GM18951 (cell line): ENCODE results near the gene OCA2.
"Not testable (repeated sequence)": the region's sequence is repeated elsewhere in the genome, so short reads cannot be mapped to it uniquely, and the experiment has no call there.

Source experiments
- POLR2A ChIP-seq: IDR thresholded peaks from 4 replicates; pipeline ENCODE4 v1.6.1; 2011; ENCODE audit warnings: mild to moderate bottlenecking; ENCODE audit not compliant: insufficient read length, insufficient read depth; ENCODE audit errors: extremely low read depth
- in situ Hi-C: fragments of 300-500 bp; cut with MboI; formaldehyde crosslinking; loops from one replicate; pipeline ENCODE4 v1.12.0; 2022; ENCODE audit warnings: low sequenced_read_pairs, mixed read lengths, inconsistent platforms; ENCODE audit not compliant: unreplicated experiment

Gene OCA2

DNA sequence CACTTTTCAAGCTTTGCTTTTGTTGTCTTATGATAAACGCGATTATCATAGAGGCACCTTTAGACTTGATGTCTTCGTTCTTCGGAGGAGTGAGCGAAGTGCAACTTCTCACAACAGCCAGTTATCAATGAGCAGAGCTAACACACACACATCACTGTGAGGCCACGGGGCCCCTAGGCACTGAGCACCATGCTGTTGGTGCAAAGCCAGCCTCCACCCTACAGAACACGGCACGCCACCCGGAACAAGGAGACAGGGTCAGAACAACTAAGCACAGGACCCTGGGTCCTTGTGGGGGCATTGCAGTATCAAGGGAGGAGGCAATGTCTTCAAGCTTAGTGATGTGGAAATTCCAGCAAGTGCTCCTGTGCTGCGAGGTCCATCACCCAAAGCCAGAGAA is 244.5 kb downstream of the OCA2 start:
- in situ Hi-C loops: no loop called here
- no peak for TF ChIP-seq POLR2A

DNA sequence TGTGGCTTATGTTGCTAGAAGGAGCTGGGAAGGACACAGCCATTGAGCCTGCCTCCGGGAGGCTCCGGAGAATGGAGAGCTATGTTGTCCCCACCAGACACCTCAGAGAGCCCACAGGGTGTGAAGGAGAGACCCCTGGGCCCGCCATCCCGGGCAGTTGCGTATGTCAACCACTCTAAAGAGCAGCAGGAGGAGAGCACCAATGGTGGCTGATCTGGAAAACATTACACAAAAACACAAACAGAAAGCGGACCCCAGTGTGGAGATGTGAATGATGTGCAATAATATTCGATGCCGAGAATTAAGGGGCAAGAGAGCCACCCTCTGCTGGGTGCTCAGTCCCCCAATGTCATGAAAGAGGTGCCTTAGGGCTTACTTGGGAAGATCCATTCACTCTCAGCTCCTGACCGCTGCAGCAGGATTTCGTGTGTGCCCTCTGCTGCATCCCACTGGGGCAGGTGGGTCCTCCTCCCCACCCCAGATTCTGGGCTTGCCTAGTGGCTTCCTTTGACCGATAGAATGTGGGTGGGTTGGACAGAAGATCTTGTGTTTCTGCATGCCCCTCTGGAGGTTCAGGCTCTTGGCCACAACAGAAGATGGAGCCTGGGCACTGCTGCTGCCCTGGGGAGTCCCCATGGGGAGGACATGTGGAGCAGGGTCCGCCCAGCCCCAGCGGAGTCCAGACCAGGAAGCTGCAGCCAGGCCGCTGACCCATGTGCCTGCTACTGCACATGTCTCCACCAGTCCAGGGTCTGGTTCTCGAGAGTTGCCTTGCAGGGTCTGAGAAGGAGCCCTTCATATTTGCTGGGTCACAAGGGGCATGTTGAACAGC is 245.3 kb downstream of the OCA2 start:
- in situ Hi-C loops: no loop called here
- TF ChIP-seq POLR2A: no peak

DNA sequence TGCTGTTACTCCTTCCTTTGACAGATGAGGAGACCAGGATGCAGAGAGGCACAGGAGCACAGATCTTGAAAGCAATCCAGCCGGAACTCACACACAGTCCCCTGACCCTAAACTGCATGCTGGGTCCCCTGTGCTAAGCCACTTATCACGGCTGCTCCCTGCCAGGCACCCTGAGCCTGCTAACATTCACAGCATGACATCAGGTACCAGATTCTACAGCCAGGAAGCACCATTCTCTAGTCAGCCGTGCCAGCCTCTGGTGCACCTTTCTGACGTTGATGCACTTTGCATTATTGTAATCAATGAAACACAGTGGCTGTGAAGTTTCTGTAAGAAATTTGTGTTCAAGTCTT is 247.3 kb downstream of the OCA2 start:
- in situ Hi-C loops: no loop called here
- no peak for TF ChIP-seq POLR2A

DNA sequence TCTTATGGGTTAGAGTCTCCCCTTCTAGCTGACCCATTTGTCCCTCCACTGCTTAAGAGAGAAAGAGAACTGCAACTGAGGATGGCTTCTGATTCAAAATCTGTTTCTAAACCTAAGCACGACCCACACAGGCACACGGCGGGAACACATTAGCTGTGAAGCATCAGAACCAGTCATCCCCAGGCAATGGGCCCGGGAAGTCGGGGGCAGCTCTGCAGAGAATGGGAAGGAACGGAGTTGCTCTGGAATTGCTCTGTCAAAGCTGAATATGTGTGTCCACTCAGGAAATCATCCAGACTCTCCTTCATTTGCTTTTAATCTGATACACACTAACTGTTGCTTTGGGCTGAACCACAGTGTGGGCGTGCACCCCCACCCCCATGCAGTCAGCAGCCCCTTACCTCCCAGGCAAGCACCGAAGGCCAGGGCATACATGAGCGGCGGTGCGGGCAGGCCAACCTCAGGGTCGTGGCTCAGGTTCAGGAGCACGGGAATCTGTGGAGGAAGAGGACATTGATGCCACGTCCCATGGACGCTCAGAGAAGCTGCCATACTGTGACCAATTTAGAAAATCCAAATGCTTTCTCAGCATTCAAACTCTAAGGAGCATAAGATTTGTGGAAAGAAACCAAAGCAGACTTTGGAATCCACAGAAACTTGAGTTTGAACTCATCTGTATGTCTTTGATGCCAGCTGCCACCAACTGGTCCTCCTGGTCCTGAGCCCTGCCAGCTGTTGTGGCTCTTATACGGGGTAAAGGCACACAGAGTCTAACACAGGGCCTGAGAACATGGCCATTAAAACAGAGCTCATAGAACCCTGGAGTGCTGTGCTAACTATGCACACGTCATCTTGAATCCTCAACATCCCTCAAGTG is 247.9 kb downstream of the OCA2 start:
- in situ Hi-C loops: no loop called here
- TF ChIP-seq POLR2A: no peak

DNA sequence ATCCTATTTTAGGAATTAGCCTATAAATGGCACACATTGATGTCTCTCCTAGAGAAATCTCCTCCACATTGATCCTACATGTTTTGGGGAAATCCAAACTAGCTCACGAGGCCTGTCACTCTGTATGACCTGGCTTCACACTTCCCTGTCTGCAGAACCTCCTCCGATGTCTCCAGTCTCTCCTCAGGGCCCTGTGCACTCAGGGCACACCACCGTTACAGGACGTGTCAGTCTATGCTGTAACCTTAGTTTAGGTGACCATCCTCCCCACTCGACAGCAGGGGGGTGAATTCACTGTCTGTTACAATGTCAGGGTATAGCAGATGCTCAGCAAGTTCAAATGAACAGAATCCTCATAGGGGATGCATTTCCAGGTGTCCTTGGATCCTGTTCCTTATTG is 249.1 kb downstream of the OCA2 start:
- in situ Hi-C loops: no loop called here
- no peak for TF ChIP-seq POLR2A

DNA sequence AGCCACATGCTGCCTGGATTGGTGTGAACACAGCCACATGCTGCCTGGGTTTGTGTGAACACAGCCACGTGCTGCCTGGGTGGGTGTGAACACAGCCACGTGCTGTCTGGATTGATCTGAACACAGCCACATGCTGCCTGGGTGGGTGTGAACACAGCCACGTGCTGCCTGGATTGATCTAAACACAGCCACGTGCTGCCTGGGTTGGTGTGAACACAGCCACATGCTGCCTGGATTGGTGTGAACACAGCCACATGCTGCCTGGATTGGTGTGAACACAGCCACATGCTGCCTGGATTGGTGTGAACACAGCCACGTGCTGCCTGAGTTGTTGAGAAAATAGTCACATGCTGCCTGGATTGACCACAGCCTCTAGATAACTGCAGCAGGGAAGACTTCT is 250.2 kb downstream of the OCA2 start:
- in situ Hi-C loops: not testable (repeated sequence)

DNA sequence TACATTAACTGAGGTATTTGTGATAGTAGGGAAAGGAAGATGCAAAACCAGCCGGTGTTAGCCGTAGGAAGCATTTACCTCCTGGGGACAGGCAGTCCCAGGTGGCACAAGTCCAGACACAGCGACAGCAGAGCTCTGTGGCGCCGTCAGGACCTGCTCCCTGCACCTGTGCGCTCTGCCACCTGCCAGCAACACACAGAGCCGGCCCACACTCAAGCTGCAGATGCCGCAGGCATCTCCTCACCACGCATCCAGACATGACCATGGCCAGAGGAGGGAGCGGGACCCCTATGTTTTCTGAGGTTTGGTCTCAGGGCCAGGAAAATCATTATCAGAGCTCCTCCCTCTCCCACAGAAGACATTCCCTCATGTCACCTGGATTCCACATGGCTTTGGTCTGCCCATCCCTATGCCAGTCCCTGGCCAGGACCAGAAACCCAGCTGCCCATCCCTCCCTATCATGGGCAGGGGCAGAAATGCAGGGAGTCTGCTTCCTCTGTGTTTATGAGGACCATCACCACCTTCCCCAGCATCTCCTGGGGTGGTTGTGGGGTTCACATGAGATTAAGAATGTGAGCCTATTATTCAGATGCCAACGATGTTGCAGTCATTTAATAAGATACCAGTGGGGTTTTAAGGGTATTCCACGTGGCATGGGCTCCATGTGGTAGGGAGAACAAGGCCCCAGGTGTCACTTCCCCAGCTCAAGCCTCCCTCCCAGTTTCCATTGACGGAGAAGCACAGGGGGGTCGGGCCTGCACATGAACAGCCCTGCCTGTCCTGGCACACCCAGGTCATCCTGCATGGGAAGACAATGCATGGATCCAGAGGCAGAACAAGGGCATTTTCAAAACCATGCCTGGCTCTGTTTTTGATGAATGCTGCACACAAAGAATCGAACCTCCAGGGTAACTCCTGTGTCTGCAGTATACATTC is 251.1 kb downstream of the OCA2 start:
- in situ Hi-C loops: no loop called here
- TF ChIP-seq POLR2A: no peak

DNA sequence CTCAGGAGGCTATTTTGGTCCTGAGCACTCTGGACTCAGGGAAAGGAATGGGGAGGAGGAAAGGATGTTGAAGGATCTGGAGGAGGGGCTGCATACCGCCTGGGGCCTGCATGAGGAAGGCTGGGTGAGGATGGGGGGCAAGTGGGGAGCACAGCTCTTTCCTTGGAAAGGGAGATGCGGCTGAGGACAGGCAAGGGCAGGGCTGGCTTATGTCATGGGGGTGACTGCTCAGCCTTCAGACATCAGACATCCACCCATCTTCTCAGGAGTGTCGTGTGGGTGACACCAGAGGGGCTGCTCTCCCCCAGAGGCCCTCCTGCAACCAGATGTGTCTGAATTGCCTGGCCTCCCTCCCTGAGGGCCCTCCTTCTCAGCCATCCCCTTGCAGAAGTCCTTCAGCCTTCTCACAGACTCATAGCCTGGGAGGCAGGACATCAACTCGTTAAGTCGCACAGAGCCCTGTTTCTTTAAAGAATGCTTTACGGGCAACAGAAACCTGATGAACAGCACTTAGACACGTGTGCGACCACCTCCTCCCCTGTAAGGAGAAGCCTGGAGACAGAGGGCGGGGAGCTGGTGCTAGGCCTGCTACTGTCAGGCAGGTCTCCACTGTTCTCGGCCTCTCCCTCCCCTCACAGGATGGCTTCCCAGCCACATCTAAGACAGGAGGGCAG is 252.3 kb downstream of the OCA2 start:
- TF ChIP-seq POLR2A: no peak
- in situ Hi-C loops: no loop called here

DNA sequence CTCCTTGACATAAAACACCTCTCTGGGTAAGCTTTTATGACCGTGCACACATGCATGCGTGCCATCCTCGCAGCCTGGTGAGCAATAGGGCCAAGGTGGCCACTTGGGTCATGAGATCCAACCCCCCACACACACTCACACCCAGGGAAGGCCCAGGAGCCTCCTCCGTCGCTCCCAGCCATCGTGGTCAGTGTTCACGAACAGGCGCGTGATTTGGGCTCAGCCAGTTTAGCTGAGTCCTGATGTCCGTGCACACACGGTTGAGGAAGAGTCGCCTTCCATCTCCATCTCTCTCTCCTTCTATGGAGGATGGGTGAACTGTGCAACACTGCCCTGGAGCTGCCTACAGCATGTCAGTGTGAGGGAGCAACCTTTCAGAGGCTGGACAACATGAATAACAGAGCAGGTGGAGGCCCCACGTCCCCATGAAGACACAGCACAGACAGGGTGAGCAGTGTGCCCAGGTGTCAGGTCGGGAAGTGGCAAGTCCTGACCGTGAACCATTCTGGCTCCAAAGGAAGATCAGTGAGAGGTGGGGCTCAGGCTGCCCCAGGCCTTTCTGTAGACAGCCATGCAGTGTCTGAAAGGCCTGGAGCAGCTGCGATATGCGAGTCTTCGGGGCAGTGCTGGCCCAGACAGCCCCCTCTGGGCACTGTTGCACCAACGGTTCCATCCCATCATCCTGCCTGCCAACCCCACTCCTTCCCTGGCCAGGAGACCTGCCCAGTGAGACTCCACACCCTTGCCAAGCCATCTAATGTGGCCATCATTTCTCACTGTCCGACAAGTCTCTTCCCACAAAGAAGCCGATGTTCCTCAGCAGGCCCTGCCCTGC is 253.4 kb downstream of the OCA2 start:
- in situ Hi-C loops: no loop called here
- no peak for TF ChIP-seq POLR2A

DNA sequence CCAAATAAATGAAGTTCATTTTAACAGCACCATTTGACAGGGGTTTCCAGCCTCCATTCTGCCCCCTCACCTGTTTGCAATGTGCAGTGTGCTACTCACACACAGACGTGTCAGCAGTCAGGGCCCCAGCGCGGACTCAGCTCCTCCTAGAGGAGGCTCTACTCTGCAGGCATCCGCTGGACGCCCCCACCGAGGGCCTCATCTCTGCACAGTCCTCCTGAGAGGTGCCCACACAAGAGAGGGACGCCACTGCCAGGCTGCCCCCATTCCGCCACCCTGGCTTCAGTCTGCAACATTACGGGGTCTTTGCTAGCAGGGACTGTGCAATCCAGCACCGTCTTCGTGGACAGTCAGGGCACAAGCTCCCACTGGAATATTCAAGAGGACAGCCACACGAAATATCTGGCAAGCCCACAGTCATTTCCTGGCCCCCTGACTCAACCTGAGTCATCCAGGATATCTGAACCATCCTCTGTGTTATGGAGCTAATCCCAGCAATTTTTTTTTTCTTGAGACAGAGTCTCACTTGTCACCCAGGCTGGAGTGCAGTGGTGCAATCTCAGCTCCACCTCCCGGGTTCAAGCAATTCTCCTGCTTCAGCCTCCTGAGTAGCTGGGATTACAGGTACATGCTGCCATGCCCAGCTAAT is 255.0 kb downstream of the OCA2 start:
- in situ Hi-C loops: no loop called here
- no peak for TF ChIP-seq POLR2A

DNA sequence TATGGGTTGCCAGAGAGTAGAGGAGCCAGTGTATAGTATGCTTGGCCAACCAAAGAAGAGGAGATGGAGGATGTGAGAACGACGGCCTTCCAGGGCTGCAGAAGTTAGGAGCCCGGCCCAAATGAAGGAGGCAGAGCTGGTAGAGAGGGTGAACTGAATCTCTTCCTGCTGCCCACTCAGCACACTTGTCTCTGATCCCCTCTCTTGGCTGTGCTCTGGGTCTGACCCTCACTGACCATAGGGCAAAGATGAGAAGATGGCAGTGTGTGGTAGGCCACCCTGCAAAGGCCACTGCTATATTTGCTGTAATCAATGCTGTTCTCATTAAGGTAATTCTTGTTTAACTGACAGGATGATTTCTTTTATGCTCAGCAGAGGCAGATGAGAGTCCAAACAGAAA is 256.0 kb downstream of the OCA2 start:
- in situ Hi-C loops: no loop called here
- no peak for TF ChIP-seq POLR2A

DNA sequence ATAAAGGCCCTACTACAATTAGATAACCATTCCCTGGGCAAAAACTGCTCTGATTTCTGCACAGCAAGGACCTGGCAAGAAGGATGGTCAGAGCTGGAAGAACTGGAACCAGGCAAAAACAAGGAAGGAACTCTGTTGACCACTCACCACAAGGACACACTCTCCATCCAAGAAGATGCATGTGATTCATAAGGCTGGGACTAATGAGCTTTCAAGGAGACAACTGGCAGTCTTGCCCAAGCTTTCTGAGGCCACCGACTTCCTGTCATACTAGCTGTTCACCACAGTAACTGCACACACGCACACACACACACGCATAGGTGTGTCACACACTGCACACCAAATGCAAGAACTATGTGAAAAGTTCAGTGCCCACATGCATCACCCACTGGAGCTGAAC is 256.6 kb downstream of the OCA2 start:
- TF ChIP-seq POLR2A: no peak
- in situ Hi-C loops: no loop called here
